Uterus (tissue), 4 donors: ENCODE measurements around the gene RGR. TPM values are rescaled to one million over a fixed set of nuclear protein-coding genes. Genes with fewer than 3 reads are reported as not detected.

Experiments
- DNase-seq, 2 donors: peaks; one replicate each; pipeline ENCODE4 v3.0.0-alpha.2; 2019 to 2020
- H3K27ac ChIP-seq, 2 donors: fragments of 200-600 bp; sonication (generic); 1 replicate in 1 of 2; 2 replicates in 1 of 2; pipeline ENCODE4 v1.5.1; 2016 to 2018
- H3K27me3 ChIP-seq, 2 donors: fragments of 200-600 bp; sonication (generic); one replicate each; pipeline ENCODE4 v1.5.1; 2018 to 2019; ENCODE audit warnings: control low read depth in 1 of 2
- H3K36me3 ChIP-seq, 2 donors: fragments of 200-600 bp; sonication (generic); one replicate each; pipeline ENCODE4 v1.5.1; 2019; ENCODE audit warnings: control low read depth in 1 of 2
- H3K4me1 ChIP-seq, 2 donors: fragments of 200-600 bp; sonication (generic); one replicate each; pipeline ENCODE4 v1.5.1; 2018 to 2019; ENCODE audit warnings: control low read depth in 1 of 2
- H3K4me3 ChIP-seq, 2 donors: fragments of 200-600 bp; sonication (generic); 1 replicate in 1 of 2; 2 replicates in 1 of 2; pipeline ENCODE4 v1.5.1; 2018 to 2019; ENCODE audit warnings: mild to moderate bottlenecking in 1 of 2
- H3K9me3 ChIP-seq, 2 donors: fragments of 200-600 bp; sonication (generic); one replicate each; pipeline ENCODE4 v1.5.1; 2019; ENCODE audit warnings: control low read depth in 1 of 2
- POLR2A ChIP-seq, 2 donors: fragments of 450-650 bp; IDR thresholded peaks; one replicate each; pipeline ENCODE4 v1.6.1; 2016; ENCODE audit warnings: antibody characterized with exemption in 2 of 2, mild to moderate bottlenecking in 1 of 2, moderate library complexity in 1 of 2
- intact Hi-C: fragments of 100-400 bp; cut with DNase I; formaldehyde crosslinking; loops from one replicate; pipeline ENCODE4 v1.15.1; 2023; ENCODE audit warnings: low total_unique reads
- total RNA-seq, 4 donors: library from RNA; depleted of rRNA in 3 of 4; stranded (reverse); fragments of >200 nt in 3 of 4; gene quantifications; one replicate each; pipeline versions ENCODE4 v1.1.0 to v1.2.4, GENCODE V29; 2014 to 2023
- TF ChIP-seq, protein P1 (sequence below), 4 experiments: fragments of 200-600 bp in 2 of 4; fragments of 450-650 bp in 2 of 4; sonication (generic) in 2 of 4; IDR thresholded peaks; one replicate each; pipeline ENCODE4 v1.5.1; 2016 to 2019; ENCODE audit warnings: antibody characterized with exemption in 4 of 4, mild to moderate bottlenecking in 2 of 4, moderate library complexity in 1 of 4
- donor health status: DM: yes; HTN: yes; CAD: no.

RGR gene
- total RNA-seq, 4 donors from 2014 or later = not detected

DNA sequence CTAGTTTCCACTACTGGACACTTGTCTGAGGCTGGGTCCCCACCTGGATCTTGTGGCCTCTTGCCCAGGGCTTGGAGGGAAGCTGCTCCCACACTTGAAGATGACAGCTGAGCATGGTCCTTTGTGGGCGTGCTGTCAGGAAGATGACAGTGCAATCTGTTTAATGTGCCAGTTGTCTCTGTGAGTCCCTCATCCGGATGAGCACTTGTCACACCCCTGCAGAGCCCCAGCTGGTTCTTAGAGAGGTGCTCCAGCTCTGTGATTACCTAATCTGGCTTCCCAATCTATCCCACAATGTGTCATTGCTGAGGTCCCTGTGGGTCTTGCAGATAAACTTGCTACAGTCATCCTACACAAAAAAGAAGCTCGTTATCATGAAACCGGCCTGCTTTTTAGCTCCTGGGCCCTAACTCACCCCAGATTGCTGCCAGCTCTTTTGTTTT is 48.7 kb downstream of the RGR start:
- Histone ChIP-seq H3K9me3 (no peaks in the 10 kb centered on the region), H3K27me3 (no peaks in the 10 kb centered on the region), H3K4me1 (no peaks in the 10 kb centered on the region), H3K36me3 (no peaks in the 10 kb centered on the region), H3K27ac (no peak overlapping the region), H3K4me3 (no peak overlapping the region)
- intact Hi-C loops = no loop called here
- DNase-seq = no peak
- TF ChIP-seq, protein P1, sequence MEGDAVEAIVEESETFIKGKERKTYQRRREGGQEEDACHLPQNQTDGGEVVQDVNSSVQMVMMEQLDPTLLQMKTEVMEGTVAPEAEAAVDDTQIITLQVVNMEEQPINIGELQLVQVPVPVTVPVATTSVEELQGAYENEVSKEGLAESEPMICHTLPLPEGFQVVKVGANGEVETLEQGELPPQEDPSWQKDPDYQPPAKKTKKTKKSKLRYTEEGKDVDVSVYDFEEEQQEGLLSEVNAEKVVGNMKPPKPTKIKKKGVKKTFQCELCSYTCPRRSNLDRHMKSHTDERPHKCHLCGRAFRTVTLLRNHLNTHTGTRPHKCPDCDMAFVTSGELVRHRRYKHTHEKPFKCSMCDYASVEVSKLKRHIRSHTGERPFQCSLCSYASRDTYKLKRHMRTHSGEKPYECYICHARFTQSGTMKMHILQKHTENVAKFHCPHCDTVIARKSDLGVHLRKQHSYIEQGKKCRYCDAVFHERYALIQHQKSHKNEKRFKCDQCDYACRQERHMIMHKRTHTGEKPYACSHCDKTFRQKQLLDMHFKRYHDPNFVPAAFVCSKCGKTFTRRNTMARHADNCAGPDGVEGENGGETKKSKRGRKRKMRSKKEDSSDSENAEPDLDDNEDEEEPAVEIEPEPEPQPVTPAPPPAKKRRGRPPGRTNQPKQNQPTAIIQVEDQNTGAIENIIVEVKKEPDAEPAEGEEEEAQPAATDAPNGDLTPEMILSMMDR (IDR thresholded peaks at IDR 0.05) = no peak
- no peak for TF ChIP-seq POLR2A (IDR thresholded peaks at IDR 0.05)

GRCh38 chr10:84294766-84295447 is 50.1 kb downstream of the RGR start:
- H3K4me1 ChIP-seq = no peaks in the 10 kb centered on the region
- DNase-seq = no peak
- H3K9me3 ChIP-seq = no peaks in the 10 kb centered on the region
- no peak for TF ChIP-seq POLR2A (IDR thresholded peaks at IDR 0.05)
- TF ChIP-seq, protein P1 (IDR thresholded peaks at IDR 0.05) = no peak
- no peak overlapping the region for H3K4me3 ChIP-seq
- no peaks in the 10 kb centered on the region for H3K27me3 ChIP-seq
- H3K36me3 ChIP-seq = no peaks in the 10 kb centered on the region
- H3K27ac ChIP-seq = no peak overlapping the region
- intact Hi-C loops = no loop called here

DNA sequence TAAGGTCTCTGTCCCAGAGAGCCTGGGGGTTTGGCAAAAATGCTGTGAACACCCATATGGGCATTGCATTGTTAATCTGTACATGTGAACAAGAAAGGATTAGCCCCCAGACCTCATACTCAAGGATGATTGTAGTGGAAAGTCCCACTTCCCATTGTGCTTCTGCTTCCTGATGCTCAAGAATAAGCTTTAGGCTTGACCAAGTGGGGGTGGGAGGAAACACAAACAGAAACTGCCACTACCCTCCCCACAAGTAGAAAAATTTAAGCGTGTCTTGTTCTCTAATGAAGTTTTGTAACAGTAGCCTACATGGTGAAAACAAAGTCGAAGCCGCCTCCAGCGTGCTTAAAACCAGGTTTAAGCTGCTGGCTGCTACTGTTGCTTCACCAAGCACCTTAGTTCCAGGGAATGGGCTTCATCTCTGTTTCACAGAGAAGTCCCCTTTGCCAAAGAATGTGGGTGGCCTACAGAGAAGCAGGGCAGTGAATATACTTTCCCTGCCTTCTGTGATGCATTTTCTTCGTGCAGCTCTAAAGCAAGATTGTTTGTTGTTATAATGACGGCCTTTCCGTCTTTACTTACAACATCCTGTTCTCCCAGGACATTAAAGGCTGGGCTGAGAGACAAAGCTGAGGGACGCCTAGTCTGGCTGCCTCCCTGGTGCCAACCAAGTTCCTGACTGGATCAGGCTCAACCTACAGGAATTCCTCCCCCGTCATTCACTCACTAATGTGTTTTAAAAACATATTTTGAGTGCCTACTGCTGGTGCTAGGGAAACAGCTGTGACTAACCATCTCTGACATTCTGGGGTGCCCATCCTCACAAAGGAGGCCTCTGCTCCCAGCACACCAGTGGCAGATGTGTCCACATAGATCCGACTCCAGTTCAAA is 51.5 kb downstream of the RGR start:
- no peaks in the 10 kb centered on the region for H3K36me3 ChIP-seq
- H3K27me3 ChIP-seq = peaks cover 0 to 5% of the 10 kb centered on the region in 2 donors
- no peaks in the 10 kb centered on the region for H3K4me1 ChIP-seq
- TF ChIP-seq POLR2A (IDR thresholded peaks at IDR 0.05) = no peak
- TF ChIP-seq, protein P1 (IDR thresholded peaks at IDR 0.05) = no peak
- intact Hi-C loops = no loop called here
- no peak overlapping the region for H3K27ac ChIP-seq
- no peaks in the 10 kb centered on the region for H3K9me3 ChIP-seq
- no peak overlapping the region for H3K4me3 ChIP-seq
- DNase-seq = peak in 1 of 2 donors; percentile 30

GRCh38 chr10:84298057-84298456 is 53.2 kb downstream of the RGR start:
- intact Hi-C loops = no loop called here
- Histone ChIP-seq H3K4me3 (no peak overlapping the region), H3K27ac (no peak overlapping the region), H3K9me3 (no peaks in the 10 kb centered on the region), H3K4me1 (no peaks in the 10 kb centered on the region), H3K27me3 (peaks cover 0 to 5% of the 10 kb centered on the region in 2 donors), H3K36me3 (no peaks in the 10 kb centered on the region)
- DNase-seq = no peak
- no peak for TF ChIP-seq POLR2A (IDR thresholded peaks at IDR 0.05)
- TF ChIP-seq, protein P1 (IDR thresholded peaks at IDR 0.05) = no peak

DNA sequence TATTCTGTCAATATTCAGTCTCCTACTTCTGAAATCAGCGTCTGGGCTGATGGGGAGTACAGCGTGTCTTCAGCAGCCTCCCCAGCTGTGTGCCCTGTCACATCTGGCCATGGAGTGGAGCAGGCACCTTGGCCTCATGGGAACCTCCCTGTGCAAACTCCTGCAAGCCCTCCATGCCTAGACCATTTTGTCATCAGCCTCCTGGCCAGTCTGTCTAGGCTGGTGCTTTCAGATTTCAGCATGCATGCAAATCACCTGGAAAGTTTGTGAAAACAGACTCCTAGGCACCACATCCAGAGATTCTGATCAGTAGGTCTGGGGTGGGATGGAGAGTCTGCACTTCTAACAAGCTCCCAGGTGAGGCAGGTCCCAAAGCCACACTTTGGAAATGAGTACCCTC is 57.4 kb downstream of the RGR start:
- Histone ChIP-seq H3K36me3 (no peaks in the 10 kb centered on the region), H3K9me3 (no peaks in the 10 kb centered on the region), H3K27ac (no peak overlapping the region), H3K27me3 (peaks cover 0 to 5% of the 10 kb centered on the region in 2 donors), H3K4me3 (no peak overlapping the region), H3K4me1 (no peaks in the 10 kb centered on the region)
- intact Hi-C loops = no loop called here
- DNase-seq = no peak
- no peak for TF ChIP-seq POLR2A (IDR thresholded peaks at IDR 0.05)
- TF ChIP-seq, protein P1 (IDR thresholded peaks at IDR 0.05) = no peak
